Upper lobe of left lung (tissue), 6 donors: ENCODE results near the gene CMIP. TPM values are rescaled to one million over a fixed set of nuclear protein-coding genes. Genes with fewer than 3 reads are reported as not detected.

ENCODE experiments used
- ATAC-seq, 2 donors: fragments of 200-7000 bp; cut with Tn5 transposase; one replicate each; pipeline ENCODE4 v1.9.1; 2022; ENCODE audit warnings: mild to moderate bottlenecking in 2 of 2, moderate library complexity in 2 of 2; ENCODE audit not compliant: low FRiP score in 2 of 2
- DNase-seq, 2 donors: peaks; one replicate each; pipeline ENCODE4 v3.0.0-alpha.2; 2019 to 2020
- H3K27ac ChIP-seq, 4 donors: fragments of 200-600 bp; sonication (generic); one replicate each; pipeline ENCODE4 v1.5.1; 2016 to 2019
- H3K27me3 ChIP-seq, 4 donors: fragments of 200-600 bp; sonication (generic); one replicate each; pipeline ENCODE4 v1.5.1; 2017 to 2019
- H3K36me3 ChIP-seq, 4 donors: fragments of 200-600 bp; sonication (generic); one replicate each; pipeline ENCODE4 v1.5.1; 2016 to 2019
- H3K4me1 ChIP-seq, 4 donors: fragments of 200-600 bp; sonication (generic); one replicate each; pipeline ENCODE4 v1.5.1; 2018 to 2019
- H3K4me3 ChIP-seq, 4 donors: fragments of 200-600 bp; sonication (generic); one replicate each; pipeline ENCODE4 v1.5.1; 2017 to 2019; ENCODE audit warnings: mild to moderate bottlenecking in 2 of 4, moderate library complexity in 1 of 4
- H3K9me3 ChIP-seq, 4 donors: fragments of 200-600 bp; sonication (generic); one replicate each; pipeline ENCODE4 v1.5.1; 2018 to 2019
- EP300 ChIP-seq, 4 donors: sonication (generic); formaldehyde crosslinking; IDR thresholded peaks; one replicate each; pipeline ENCODE4 v1.5.1; 2017; ENCODE audit warnings: antibody characterized with exemption in 4 of 4, control low read depth in 2 of 4
- POLR2A ChIP-seq, 4 donors: fragments of 450-650 bp; IDR thresholded peaks; one replicate each; pipeline ENCODE4 v1.5.1; 2016 to 2017; ENCODE audit warnings: antibody characterized with exemption in 4 of 4, mild to moderate bottlenecking in 2 of 4
- POLR2AphosphoS5 ChIP-seq, 2 donors: sonication (generic); formaldehyde crosslinking; IDR thresholded peaks; one replicate each; pipeline ENCODE4 v1.5.1; 2017; ENCODE audit warnings: antibody characterized with exemption in 2 of 2
- WGBS, 2 donors: methylation state at CpG; one replicate each; pipeline ENCODE4 v1.1.5; 2017 to 2018; 5-methylcytosine and 5-hydroxymethylcytosine counted together
- total RNA-seq, 6 donors: library from RNA; depleted of rRNA in 4 of 6; stranded (reverse); fragments of >200 nt in 4 of 6; gene quantifications; one replicate each; pipeline versions ENCODE4 v1.1.0 to v1.2.1, GENCODE V29; 2016 to 2021
- TF ChIP-seq, protein P1 (sequence below), 6 experiments: fragments of 450-650 bp in 4 of 6; fragments of 200-600 bp in 2 of 6; sonication (generic) in 2 of 6; IDR thresholded peaks; one replicate each; pipeline ENCODE4 v1.5.1; 2016 to 2019; ENCODE audit warnings: antibody characterized with exemption in 6 of 6
- donor health status: DM: no; HTN: no; CAD: no; lungs with moderate emphysema.
- donor health status: DM: no; HTN: yes; CAD: no; lungs with severe emphysema.

Gene CMIP
- total RNA-seq, 6 donors from 2014 or later: 48.3 to 109 (median 67.6) TPM

GRCh38 chr16:81465375-81465943 is 20.9 kb downstream of the CMIP start:
- TF ChIP-seq POLR2A (IDR thresholded peaks at IDR 0.05) (no peak), EP300 (IDR thresholded peaks at IDR 0.05) (peak in 1 of 4 donors; percentile 39), POLR2AphosphoS5 (IDR thresholded peaks at IDR 0.05) (no peak)
- TF ChIP-seq, protein P1, sequence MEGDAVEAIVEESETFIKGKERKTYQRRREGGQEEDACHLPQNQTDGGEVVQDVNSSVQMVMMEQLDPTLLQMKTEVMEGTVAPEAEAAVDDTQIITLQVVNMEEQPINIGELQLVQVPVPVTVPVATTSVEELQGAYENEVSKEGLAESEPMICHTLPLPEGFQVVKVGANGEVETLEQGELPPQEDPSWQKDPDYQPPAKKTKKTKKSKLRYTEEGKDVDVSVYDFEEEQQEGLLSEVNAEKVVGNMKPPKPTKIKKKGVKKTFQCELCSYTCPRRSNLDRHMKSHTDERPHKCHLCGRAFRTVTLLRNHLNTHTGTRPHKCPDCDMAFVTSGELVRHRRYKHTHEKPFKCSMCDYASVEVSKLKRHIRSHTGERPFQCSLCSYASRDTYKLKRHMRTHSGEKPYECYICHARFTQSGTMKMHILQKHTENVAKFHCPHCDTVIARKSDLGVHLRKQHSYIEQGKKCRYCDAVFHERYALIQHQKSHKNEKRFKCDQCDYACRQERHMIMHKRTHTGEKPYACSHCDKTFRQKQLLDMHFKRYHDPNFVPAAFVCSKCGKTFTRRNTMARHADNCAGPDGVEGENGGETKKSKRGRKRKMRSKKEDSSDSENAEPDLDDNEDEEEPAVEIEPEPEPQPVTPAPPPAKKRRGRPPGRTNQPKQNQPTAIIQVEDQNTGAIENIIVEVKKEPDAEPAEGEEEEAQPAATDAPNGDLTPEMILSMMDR (IDR thresholded peaks at IDR 0.05): no peak
- peaks cover 0 to 2% (median 0%) of the 10 kb centered on the region in 4 donors for H3K36me3 ChIP-seq
- peak overlapping the region in 2 of 4 donors; percentile 2 to 57 for H3K27ac ChIP-seq
- peaks cover 37 to 65% (median 55%) of the 10 kb centered on the region in 4 donors for H3K4me1 ChIP-seq
- H3K27me3 ChIP-seq: no peaks in the 10 kb centered on the region
- H3K4me3 ChIP-seq: no peak overlapping the region
- no peak for DNase-seq
- ATAC-seq: no peak
- 80 to 86% methylated on average over 18 of the region's 18 CpGs for WGBS, 2 donors
- no peaks in the 10 kb centered on the region for H3K9me3 ChIP-seq

DNA sequence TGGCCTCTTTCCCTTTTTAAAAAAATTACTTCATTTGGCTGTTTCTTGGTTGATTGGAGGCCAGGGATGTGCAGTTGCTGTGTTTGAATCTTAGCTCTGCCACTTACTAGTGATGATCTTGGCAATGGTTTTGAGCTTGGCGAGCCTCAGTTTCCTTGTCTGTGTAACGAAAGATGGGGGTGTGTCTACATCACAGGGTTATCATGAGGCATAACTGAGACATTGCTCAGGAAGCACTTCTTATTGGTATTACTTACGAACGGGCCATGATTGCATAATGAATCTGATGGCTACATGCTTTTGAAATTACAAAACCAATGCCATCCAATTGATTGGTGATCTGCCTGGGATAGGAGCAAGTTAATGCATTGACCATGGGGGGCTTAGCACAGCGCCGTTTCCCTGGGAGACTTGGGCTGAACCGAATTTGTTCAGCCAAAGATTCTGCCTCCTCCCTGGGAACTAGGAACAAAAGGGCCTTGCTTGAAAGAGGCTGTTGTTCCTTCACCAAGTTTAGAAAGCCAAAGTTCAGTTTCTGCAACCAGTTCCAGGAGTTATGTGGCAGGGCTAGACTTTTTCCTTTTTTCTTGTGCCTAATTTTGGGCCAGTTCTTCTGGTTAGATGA is 21.9 kb downstream of the CMIP start:
- TF ChIP-seq, protein P1 (IDR thresholded peaks at IDR 0.05): no peak
- no peak for TF ChIP-seq POLR2AphosphoS5 (IDR thresholded peaks at IDR 0.05)
- no peak for TF ChIP-seq POLR2A (IDR thresholded peaks at IDR 0.05)
- TF ChIP-seq EP300 (IDR thresholded peaks at IDR 0.05): no peak
- DNase-seq (no peak), ATAC-seq (peak in 1 of 2 donors; percentile 20)
- H3K36me3 ChIP-seq: no peaks in the 10 kb centered on the region
- H3K4me3 ChIP-seq: no peak overlapping the region
- no peaks in the 10 kb centered on the region for H3K27me3 ChIP-seq
- peak overlapping the region in 2 of 4 donors; percentile 4 to 52 for H3K27ac ChIP-seq
- 66 to 71% methylated on average over 7 of the region's 7 CpGs for WGBS, 2 donors
- no peaks in the 10 kb centered on the region for H3K9me3 ChIP-seq
- H3K4me1 ChIP-seq: peaks cover 40 to 70% (median 56%) of the 10 kb centered on the region in 4 donors

- no peak for TF ChIP-seq POLR2A (IDR thresholded peaks at IDR 0.05)
- TF ChIP-seq, protein P1 (IDR thresholded peaks at IDR 0.05): no peak
- no peak for TF ChIP-seq POLR2AphosphoS5 (IDR thresholded peaks at IDR 0.05)
- TF ChIP-seq EP300 (IDR thresholded peaks at IDR 0.05): no peak
- Histone ChIP-seq H3K36me3 (peaks cover 0 to under 1% (median 0%) of the 10 kb centered on the region in 4 donors), H3K4me1 (peaks cover 39 to 70% (median 50%) of the 10 kb centered on the region in 4 donors), H3K27ac (peak overlapping the region in 2 of 4 donors; percentile 4 to 52), H3K4me3 (no peak overlapping the region), H3K27me3 (no peaks in the 10 kb centered on the region), H3K9me3 (no peaks in the 10 kb centered on the region)
- ATAC-seq: no peak
- WGBS, 2 donors: 97% methylated on average over 11 of the region's 11 CpGs
- no peak for DNase-seq
These were observed 22.5 kb downstream of the CMIP start for GRCh38 chr16:81467072-81467471.

DNA sequence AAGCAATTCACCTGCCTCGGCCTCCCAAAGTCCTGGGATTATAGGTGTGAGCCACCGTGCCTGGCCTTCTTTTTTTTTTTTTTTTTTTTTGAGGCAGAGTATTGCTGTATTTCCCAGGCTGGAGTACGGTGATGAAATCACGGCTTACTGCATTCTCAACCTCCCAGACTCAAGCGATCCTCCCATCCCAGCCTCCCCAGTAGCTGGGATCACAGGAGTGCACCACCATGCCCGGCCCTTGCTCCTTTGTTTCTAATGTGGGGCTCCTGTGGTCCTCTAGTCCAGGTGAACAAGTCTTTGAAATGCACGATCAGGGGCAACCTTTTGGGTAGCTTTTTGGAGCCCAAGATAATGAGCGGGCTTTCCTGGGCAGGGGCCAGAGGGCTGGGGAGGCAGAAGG is 23.2 kb downstream of the CMIP start:
- H3K27ac ChIP-seq: peak overlapping the region in 1 of 4 donors; percentile 52
- ATAC-seq: no peak
- TF ChIP-seq POLR2AphosphoS5 (IDR thresholded peaks at IDR 0.05) (no peak), POLR2A (IDR thresholded peaks at IDR 0.05) (no peak), EP300 (IDR thresholded peaks at IDR 0.05) (no peak)
- TF ChIP-seq, protein P1 (IDR thresholded peaks at IDR 0.05): no peak

More for the DNA sequence above, 23.2 kb downstream of the CMIP start:
- no peaks in the 10 kb centered on the region for H3K27me3 ChIP-seq
- no peak overlapping the region for H3K4me3 ChIP-seq
- DNase-seq: no peak
- peaks cover 39 to 70% (median 48%) of the 10 kb centered on the region in 4 donors for H3K4me1 ChIP-seq
- H3K9me3 ChIP-seq: no peaks in the 10 kb centered on the region
- 86 to 92% methylated on average over 8 of the region's 8 CpGs for WGBS, 2 donors
- peaks cover 0 to 7% (median 0%) of the 10 kb centered on the region in 4 donors for H3K36me3 ChIP-seq
